HT1080 (cell line): ENCODE data around the gene IQGAP2. TPM values are rescaled to one million over a fixed set of nuclear protein-coding genes. Genes with fewer than 3 reads are reported as not detected.

Experiments
- DNase-seq: peaks from one replicate; pipeline ENCODE4 v3.0.0-alpha.2; 2015; ENCODE audit warnings: low read depth
- total RNA-seq: library from RNA; depleted of rRNA; stranded (reverse); fragments of >200 nt; shearing (Covaris generic); gene quantifications from 2 replicates; pipeline ENCODE4 v1.2.3, GENCODE V29; 2014

Gene IQGAP2
- total RNA-seq, 1 experiment from 2014 or later = 0.16 TPM

- no peak for DNase-seq
Measured at GRCh38 chr5:76705574-76705973, 302.5 kb downstream of the IQGAP2 start.

- peak; percentile 50 for DNase-seq
Measured at GRCh38 chr5:76709762-76710161, 306.7 kb downstream of the IQGAP2 start.

GRCh38 chr5:76710991-76711390, 307.9 kb downstream of the IQGAP2 start:
- DNase-seq = no peak

DNA sequence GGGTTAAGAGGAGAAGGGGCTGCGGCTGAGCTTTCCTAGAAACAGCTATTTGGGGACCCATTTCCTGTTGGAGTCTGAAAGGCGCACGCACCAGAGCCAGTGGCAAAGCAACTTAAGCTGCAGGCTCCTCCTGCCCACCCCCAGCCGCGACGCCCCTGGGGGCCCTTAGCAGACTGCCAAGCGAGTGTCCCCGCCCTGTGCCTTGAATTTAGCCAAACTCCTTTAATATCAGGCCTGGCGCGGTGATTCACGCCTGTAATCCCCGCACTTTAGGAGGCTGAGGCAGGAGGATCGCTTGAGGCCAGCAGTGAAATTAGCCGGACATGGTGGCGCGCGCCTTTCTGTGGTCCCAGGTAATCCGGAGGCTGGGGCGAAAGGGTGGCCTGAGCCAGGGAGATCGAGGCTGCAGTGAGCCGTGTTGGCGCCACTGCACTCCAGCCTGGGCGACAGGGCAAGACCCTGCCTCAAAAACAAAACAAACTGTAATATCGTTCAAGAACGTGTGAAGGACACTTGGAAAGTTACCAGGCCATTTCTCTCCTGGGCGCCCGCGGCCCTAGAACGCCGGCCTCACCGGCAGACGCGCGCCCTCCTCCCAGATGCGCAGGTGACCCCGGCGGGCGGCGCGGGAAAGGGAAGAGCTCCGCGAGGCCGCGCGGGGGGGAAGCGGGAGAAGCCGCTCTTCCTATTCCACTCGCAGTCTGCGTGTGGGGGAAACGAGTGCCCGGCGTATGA, 311.8 kb downstream of the IQGAP2 start:
- DNase-seq = no peak

- DNase-seq = no peak
Measured at GRCh38 chr5:76715486-76715735, 312.3 kb downstream of the IQGAP2 start.

- peak; percentile 37 for DNase-seq
Measured at GRCh38 chr5:76715736-76716455, 312.8 kb downstream of the IQGAP2 start, which contains the start of gene F2R. TSS of gene F2R (plus strand) at chr5:76716126. CDS start at chr5:76716308, 182 bp downstream.

DNA sequence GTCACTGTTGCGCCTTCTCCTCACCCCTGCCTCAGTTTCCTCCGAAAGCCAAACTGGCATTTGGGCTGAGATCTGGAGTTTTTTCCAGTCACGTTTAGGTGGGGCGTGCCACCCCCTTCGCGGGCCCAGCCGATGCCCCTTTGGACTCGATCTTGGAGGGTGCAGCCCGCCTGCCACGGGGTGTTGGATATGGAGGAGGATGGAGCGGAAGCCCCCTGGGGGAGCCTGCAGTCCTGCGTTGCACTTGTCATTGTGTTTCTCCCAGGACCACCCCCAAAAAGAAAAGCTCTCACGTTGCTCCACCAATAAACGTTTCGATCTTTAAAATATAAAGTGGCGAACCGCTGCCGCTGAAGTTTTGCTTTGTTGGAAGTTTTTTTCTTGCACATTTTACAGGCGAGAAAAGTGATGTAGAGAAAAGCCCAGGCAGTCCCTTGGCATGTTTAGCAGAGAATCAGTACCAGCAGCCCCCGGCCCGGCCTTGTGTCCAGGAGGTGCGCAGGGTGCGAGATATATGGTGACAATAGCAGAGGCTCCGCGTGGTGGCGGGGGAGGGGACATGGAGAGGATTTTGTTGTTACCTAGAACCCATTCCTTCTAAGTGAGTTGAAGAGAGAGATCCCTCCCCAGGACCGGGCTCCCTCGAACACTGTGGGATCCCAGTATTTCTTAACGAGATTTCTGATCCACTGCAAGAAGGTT, 313.5 kb downstream of the IQGAP2 start:
- DNase-seq = no peak

DNA sequence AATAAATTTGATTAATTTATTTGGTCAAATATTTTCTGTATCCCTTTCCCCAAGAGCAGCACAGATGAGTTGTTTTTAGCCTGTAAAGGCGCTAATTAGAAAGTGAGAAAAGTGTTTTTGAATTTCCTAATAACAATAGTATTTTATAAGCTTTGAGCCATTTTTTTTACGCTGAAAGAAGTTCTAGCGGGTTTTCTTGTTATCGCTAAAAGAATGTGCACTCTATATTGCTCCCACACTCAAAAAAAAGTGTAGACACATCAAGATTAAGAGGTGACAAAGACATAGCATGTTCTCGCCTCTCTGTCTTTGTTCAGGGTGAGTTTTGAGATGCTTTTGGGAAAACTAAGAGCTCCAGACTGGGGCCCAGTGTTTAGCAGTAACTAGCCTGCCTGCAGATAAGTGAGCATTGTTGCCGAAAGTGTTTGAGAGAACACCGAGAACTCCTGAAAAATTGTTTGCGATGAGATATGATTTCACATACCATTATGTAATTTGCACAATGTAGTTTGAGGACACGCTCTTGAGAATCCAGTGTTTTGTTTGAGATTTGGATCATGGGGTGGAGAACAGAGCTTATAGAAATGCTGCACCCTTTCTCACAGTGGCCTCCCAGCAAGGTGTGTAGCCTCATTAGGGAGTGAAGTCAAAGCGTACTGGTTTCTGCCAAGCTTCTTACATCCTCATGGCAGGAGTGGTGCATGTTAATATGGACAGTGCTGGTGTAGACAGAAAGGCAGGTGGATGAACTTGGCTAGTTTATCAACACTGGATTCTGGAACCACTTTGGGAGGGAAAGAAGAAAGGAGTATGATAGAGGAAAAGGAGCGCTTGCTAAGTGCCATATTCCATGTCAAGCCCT, 314.4 kb downstream of the IQGAP2 start:
- DNase-seq = no peak

DNA sequence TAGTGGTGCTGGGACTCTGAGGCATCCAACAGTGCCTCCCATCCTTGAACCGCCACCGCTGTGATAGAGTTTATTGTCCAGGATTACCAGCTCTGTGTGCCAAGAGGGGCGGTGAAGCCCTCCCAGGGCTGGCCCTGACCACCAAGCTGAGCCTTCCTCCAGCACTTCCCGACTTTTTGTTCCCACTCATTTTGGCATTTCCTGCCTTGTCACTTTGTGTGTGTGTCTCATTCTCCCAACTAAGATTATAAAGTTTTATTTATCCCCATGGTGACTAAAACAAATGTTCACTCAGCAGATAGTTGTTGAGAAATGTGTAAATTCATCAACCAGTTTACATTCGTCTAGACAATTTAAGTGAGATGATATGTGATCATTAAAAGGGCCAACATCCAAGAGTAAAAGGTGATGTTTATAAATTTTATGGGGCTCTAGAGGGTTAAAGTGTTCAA, 315.3 kb downstream of the IQGAP2 start:
- peak; percentile 27 for DNase-seq

DNA sequence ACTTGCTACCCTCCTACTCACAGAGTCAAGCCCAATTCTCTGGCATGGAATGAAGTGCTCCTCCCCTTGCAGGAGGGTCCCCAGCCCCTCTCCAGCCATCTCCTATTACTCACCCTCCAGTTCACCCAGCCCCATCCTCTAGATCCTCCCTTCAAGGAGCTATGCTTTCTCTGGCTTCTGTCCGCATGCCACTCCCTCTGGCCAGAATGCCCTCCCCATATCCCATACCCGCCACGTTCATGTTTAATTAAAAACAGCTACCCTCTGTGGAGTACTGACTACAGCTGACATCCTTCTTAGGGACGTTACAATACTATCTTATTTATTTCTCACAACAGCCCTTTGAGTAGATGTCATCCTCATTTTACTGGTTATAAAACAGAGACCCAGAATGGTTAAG, 315.8 kb downstream of the IQGAP2 start:
- no peak for DNase-seq

DNA sequence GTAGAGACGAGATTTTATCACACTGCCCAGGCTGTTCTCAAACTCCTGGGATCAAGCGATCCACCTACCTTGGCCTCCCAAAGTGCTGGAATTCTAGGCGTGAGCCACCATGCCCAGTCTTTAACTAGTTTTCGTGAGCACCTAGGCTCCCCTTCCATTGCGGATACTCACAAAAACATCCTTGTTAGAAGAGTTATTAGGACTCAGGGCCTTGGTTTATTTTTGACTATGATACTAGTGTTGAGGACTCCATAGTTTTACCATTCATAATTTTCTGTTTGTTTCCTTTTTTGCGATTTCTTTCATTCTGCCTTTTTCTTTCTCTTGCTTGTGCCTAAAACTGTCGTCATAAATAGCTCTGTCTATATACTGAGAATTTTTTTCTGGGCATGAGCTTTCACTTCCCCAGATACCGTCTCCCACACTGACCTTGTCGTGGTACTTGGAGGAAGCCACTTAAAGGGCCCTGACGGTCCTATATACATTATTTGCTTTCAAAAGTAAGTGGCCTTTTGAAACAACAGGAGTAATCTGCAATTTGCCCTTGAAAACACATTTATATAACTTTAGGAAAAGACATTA, 318.0 kb downstream of the IQGAP2 start:
- DNase-seq = no peak

GRCh38 chr5:76723266-76723665, 320.2 kb downstream of the IQGAP2 start:
- no peak for DNase-seq

DNA sequence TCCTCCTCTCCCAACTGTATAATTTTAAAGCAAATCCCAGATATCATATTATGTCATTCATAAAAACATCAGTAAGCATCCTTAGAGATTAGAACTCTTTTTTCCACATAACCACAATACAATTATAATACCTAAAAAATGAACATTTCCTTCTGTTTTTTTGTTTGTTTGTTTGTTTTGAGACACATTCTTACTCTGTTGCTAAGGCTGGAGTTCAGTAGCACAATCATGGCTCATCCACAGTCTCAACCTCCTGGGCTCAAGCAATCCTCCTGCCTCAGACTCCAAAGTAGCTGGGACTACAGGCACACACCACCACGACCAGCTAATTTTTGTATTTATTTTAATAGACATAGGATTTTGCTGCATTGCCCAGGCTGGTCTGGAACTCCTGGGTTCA, 320.8 kb downstream of the IQGAP2 start:
- DNase-seq = no peak

- DNase-seq = no peak
Measured at GRCh38 chr5:76724871-76725270, 321.8 kb downstream of the IQGAP2 start.

DNA sequence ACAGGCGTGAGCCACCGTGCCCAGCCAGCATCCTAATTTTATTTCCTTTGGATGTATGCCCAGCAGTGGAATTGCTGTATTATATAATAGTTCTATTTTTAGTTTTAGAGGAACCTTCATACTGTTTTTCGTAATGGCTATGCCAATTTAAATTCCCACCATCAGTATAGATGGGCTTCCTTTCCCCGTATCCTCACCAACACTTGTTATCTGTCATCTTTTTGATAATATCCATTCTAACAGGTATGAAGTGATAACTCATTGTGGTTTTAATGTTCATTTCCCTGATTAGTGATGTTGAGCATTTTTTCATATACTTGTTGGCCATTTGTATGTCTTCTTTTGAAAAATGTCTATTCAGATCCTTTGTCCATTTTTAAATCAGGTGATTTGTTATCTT, 325.9 kb downstream of the IQGAP2 start:
- DNase-seq = no peak

DNA sequence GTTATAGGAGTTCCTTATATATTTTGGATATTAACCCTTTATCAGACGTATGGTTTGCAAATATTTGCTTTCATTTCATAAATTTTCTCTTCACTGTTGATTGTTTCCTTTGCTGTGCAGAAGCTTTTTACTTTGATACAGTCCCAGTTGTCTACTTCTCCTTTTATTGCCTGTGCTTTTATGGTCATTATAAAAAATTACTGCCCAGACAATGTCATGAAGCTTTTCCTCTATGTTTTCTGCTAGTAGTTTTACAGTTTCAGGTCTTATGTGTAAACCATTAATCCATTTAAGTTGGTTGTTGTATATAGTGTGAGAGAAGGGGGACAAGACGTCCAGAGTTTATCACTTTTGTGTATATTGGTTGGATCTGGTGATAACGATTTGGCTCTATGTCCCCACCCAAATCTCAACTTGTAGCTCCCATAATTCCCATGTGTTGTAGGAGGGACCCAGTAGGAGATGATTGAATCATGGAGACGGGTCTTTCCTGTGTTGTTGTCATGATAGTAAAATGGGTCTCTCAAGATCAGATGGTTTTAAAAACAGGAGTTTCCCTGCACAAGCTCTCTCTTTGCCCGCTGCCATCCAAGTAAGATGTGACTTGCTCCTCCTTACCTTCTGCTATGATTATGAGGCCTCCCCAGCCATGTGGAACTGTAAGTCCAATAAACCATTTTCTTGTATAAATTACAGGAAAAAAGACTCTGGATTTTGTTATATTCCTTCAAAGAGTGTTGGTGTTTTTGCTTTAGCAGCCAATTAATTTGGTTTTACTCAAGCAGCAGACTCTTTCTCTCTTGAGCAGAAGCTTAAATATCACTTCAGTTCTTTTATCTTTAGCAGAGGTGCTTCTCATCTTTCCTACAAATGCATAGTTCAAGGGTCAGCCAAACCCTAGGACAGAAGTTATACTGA, 326.5 kb downstream of the IQGAP2 start:
- no peak for DNase-seq

GRCh38 chr5:76732405-76733048, 329.4 kb downstream of the IQGAP2 start:
- no peak for DNase-seq

- DNase-seq = no peak
Measured at GRCh38 chr5:76733049-76733417, 329.9 kb downstream of the IQGAP2 start.

- DNase-seq = no peak
Measured at GRCh38 chr5:76735762-76736545, 332.9 kb downstream of the IQGAP2 start.
